Aorta (tissue), 5 donors: ENCODE measurements around the gene KSR2. TPM values are rescaled to one million over a fixed set of nuclear protein-coding genes. Genes with fewer than 3 reads are reported as not detected.

Experiments used
- ATAC-seq: fragments of 200-7000 bp; cut with Tn5 transposase; one replicate; pipeline ENCODE4 v1.9.1; 2022; ENCODE audit warnings: moderate library complexity; ENCODE audit not compliant: low FRiP score
- DNase-seq, 2 donors: peaks; one replicate each; pipeline ENCODE4 v3.0.0-alpha.2; 2020
- H3K27ac ChIP-seq, 2 donors: one replicate each; pipeline ENCODE4 v1.5.1; 2013; ENCODE audit warnings: low read length in 2 of 2, mild to moderate bottlenecking in 2 of 2, moderate library complexity in 2 of 2, control low read depth in 1 of 2, inconsistent platforms in 1 of 2, low read depth in 1 of 2
- H3K27me3 ChIP-seq, 2 donors: one replicate each; pipeline ENCODE4 v1.6.1; 2013; ENCODE audit warnings: control low read depth in 1 of 2, low read length in 1 of 2, mild to moderate bottlenecking in 1 of 2, moderate library complexity in 1 of 2; ENCODE audit not compliant: insufficient read depth in 2 of 2, control insufficient read depth in 1 of 2
- H3K36me3 ChIP-seq, 2 donors: one replicate each; pipeline ENCODE4 v1.6.1; 2013; ENCODE audit warnings: control low read depth in 1 of 2, low read length in 1 of 2, mild to moderate bottlenecking in 1 of 2; ENCODE audit not compliant: insufficient read depth in 2 of 2, control insufficient read depth in 1 of 2
- H3K4me1 ChIP-seq, 2 donors: one replicate each; pipeline ENCODE4 v1.6.1; 2013; ENCODE audit warnings: low read length in 2 of 2, control low read depth in 1 of 2, mild to moderate bottlenecking in 1 of 2, moderate library complexity in 1 of 2; ENCODE audit not compliant: insufficient read depth in 2 of 2, control insufficient read depth in 1 of 2
- H3K4me3 ChIP-seq, 2 donors: one replicate each; pipeline ENCODE4 v1.5.1; 2013; ENCODE audit warnings: low read length in 2 of 2, control low read depth in 1 of 2, mild to moderate bottlenecking in 1 of 2
- H3K9me3 ChIP-seq: one replicate; pipeline ENCODE4 v1.6.1; 2013; ENCODE audit warnings: mild to moderate bottlenecking, low read length; ENCODE audit not compliant: control insufficient read depth
- WGBS, 2 donors: extraction: QIAGEN DNeasy Blood & Tissue Kit; methylation state at CpG; one replicate each; pipeline ENCODE4 v1.1.7; 2013; 5-methylcytosine and 5-hydroxymethylcytosine counted together
- intact Hi-C, 2 donors: fragments of 100-400 bp; cut with DNase I; formaldehyde crosslinking; loops; one replicate each; pipeline versions ENCODE4 v1.14.2 to v1.15.0; 2022
- polyA plus RNA-seq, 2 donors: library from polyadenylated mRNA; stranded (reverse); fragments of 200-250 nt; gene quantifications; one replicate each; pipeline ENCODE4 v1.2.3, GENCODE V29; 2013
- total RNA-seq, 2 donors: library from RNA; stranded (reverse); fragmentation: NEBNext Ultra II Directional; extraction: Animal tissue kit (Norgen Biotek cat#: 25700); gene quantifications; one replicate each; pipeline ENCODE4 v1.2.1, GENCODE V29; 2021
- donor health status: healthy with polysubstance abuse.
- donor health status: Bipolar disorder and iron deficiency.
- donor health status: DM: no; HTN: no; CAD: no.
- donor health status: DM: no; HTN: no; CAD: no.
- donor health status: DM: yes; HTN: yes; CAD: no.

Gene KSR2
- total and polyA plus RNA-seq, 4 donors = not detected

DNA sequence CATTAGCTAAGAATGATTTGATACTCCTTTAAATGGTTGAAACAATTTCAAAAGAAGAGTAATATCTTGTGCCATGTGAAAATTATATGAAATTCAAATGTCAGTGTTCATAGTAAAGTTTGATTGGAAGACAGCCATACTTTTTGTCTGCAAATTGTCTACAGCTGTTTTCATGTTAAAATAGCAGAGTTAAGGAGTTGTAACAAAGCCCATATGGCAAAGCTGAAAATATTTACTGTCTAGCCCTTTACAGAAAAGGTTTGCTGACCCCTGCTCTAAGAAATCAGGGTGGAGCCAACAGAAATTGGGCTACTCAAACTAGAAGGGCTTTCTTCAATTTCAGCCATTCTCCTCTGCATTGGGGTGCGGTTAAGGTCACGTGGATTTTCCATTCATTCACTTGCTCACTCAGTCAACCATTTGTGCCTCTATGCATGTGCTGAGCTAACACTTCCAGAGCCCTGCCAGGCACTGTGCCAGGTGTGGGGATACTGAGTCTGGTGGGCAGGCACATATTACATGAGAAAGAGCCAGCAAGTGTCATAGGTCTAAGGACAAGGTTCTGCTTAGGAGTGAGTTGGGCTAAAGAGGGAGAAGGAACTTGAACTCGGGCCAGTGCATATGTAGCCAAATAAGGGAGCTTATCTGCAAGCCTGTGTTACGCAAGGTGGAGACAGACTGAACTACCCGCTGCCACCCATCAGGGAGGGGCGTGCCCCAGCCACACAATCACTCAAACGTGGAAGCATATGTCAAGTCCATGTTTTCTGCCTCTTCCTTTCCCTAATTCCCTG lies 467.5 kb downstream of the KSR2 start:
- peaks cover 0 to 2% of the 10 kb centered on the region in 2 donors for H3K4me1 ChIP-seq
- no peaks in the 10 kb centered on the region for H3K36me3 ChIP-seq
- no peak for DNase-seq
- no peak for ATAC-seq
- intact Hi-C loops = no loop called here
- peaks cover 1% of the 10 kb centered on the region for H3K9me3 ChIP-seq
- no peaks in the 10 kb centered on the region for H3K27me3 ChIP-seq
- no peak overlapping the region for H3K27ac ChIP-seq
- WGBS, 2 donors = 55 to 57% methylated on average over 7 of the region's 7 CpGs
- no peak overlapping the region for H3K4me3 ChIP-seq

DNA sequence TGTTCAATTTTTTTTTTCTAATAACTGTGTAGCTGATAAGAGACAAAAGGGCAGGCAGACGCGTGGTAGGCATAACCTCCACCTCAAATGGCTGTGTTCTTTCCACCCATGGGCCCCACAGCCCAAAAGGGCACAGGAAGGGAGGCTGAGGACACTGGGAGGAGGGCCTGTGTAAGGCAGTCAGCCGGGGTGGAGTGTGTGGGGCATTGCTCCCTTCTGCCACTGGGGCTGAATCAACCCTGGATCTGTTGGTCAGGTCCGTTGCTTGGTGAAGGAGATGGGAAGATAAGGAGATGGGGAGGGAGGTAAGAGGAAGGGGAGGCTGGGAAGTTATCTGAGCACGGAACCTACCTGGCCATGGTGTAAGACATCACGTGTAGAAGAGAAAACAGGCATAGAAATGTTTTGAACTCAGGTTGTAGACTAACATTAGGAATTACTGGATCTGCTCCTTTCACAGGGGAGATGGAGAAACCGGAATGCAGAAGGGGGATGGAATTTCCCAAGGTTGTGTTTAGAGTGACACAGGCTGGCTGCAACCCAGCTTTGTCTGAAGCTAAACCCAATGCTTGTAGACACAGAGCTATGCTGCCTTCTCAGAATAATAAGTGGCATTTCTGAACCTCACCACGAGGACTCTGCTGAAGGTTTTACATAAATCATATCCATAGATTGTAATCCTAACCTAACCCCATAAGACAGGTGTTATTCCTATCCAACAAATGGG lies 468.9 kb downstream of the KSR2 start:
- Histone ChIP-seq H3K9me3 (no peaks in the 10 kb centered on the region), H3K4me3 (no peak overlapping the region), H3K27ac (no peak overlapping the region), H3K4me1 (peaks cover 0 to 2% of the 10 kb centered on the region in 2 donors), H3K36me3 (no peaks in the 10 kb centered on the region), H3K27me3 (no peaks in the 10 kb centered on the region)
- DNase-seq = no peak
- intact Hi-C loops = no loop called here
- 47 to 58% methylated on average over 8 of the region's 8 CpGs for WGBS, 2 donors
- ATAC-seq = no peak

DNA sequence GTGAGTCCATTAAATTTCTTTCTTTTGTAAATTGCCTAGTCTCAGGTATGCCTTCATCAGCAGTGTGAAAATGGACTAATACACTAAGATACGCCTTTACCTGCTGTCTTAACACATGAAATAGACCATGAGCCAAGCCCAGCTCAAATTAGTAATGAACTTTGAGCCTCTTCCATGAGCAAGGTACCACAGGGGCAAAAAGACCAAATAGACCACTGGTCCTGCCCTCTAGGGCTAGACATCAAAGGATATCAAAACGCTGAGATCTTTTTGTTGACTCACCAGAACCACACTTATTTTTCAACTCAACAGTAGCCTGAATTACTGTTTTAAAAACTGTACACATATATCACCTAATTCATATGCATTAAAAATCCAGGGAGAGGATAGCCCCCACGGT lies 469.9 kb downstream of the KSR2 start:
- no peaks in the 10 kb centered on the region for H3K9me3 ChIP-seq
- intact Hi-C loops = no loop called here
- ATAC-seq = no peak
- no peak overlapping the region for H3K27ac ChIP-seq
- H3K4me1 ChIP-seq = peaks cover 0 to 2% of the 10 kb centered on the region in 2 donors
- no peaks in the 10 kb centered on the region for H3K36me3 ChIP-seq
- 53 to 63% methylated on average over 3 of the region's 3 CpGs for WGBS, 2 donors
- no peak for DNase-seq
- H3K27me3 ChIP-seq = no peaks in the 10 kb centered on the region
- no peak overlapping the region for H3K4me3 ChIP-seq

DNA sequence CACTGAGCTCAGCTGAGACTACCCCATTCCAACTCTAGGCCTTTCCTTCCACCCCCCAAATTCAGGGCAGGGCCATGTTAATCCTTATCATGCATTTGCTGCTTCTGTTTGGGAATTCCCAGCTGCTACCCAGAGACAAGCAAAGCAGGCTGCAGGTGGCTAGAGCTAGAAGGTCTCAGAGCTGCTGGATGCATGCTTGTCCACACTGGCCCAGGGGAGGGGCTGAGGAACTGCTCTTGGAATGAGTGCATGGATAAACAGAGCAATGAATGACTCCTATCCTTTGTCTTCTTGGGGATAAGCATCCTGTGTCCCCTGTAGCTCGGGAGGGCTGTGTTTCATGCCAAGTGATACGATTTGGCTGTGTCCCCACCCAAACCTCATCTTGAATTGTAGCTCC lies 470.5 kb downstream of the KSR2 start:
- DNase-seq = no peak
- intact Hi-C loops = no loop called here
- WGBS, 2 donors = 60 to 76% methylated on average over 2 of the region's 2 CpGs
- ATAC-seq = no peak
- H3K27ac ChIP-seq = no peak overlapping the region
- H3K4me3 ChIP-seq = no peak overlapping the region
- no peaks in the 10 kb centered on the region for H3K36me3 ChIP-seq
- no peaks in the 10 kb centered on the region for H3K27me3 ChIP-seq
- H3K4me1 ChIP-seq = peaks cover 0 to 2% of the 10 kb centered on the region in 2 donors
- H3K9me3 ChIP-seq = peaks cover 2% of the 10 kb centered on the region

DNA sequence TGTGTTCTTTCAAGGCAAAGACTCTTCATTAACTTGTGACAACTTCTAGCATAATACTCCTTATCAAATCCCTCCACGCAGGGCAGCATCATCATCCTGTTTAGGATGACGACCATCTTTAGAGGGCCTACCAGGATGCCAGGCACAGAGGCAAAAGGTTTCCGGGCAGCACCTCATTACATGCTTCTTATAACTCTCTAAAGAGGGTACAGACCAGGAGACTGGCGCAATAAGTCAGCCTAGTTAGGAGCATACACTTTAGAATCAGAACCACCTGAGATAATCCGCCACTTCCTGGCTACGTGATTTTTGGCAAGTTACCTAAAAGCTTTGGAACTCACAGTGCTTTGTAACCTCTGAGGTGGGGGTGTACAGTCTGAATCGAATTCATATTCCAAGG lies 471.4 kb downstream of the KSR2 start:
- no peak for DNase-seq
- intact Hi-C loops = no loop called here
- H3K27me3 ChIP-seq = no peaks in the 10 kb centered on the region
- no peak overlapping the region for H3K4me3 ChIP-seq
- peaks cover 2% of the 10 kb centered on the region for H3K9me3 ChIP-seq
- no peak for ATAC-seq
- no peak overlapping the region for H3K27ac ChIP-seq
- H3K36me3 ChIP-seq = no peaks in the 10 kb centered on the region
- H3K4me1 ChIP-seq = no peaks in the 10 kb centered on the region
- WGBS, 2 donors = 63 to 72% methylated on average over 7 of the region's 7 CpGs

DNA sequence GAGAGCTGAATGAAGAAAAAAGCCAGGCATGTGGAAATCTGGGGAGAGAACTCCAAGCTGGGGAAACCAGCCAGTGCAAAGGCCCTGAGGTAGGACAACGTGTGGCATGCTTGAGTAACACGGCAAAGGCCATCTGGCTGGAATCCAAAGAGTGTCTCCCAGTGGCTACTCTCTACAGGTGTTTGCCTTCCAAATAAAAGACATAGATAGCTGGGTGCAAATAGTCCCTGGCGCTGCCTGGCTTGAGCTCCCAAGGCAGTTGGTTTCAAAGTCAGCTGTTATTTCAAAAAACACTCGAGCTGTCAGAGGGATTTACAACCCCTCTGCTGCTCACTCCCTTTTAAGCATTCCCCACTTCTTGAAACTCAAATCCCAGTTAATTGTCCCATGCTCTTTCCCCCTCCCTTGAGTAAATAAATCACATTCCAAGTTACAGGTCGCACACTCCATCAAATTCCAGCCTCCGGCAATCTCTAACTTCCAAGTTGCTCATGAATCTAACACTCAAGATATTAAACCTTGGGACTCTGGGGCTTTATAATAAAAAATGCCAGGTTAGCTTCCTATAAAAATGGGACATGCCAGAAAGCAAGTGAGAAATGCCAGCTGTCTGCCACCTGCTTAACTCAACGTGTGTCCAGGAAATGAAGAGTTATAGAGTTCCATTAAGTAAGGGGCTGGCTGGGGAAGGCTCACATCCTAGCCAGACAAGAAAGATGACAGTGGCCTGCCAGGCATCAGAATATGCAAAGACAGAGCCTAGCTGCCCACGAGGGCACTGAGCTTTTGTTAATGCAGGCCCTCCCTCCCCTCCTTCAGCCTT lies 473.7 kb downstream of the KSR2 start:
- Histone ChIP-seq H3K4me1 (no peaks in the 10 kb centered on the region), H3K36me3 (no peaks in the 10 kb centered on the region), H3K9me3 (peaks cover 2% of the 10 kb centered on the region), H3K27me3 (no peaks in the 10 kb centered on the region), H3K27ac (no peak overlapping the region), H3K4me3 (no peak overlapping the region)
- DNase-seq = no peak
- intact Hi-C loops = no loop called here
- ATAC-seq = no peak
- 6 to 16% methylated on average over 8 of the region's 8 CpGs for WGBS, 2 donors

DNA sequence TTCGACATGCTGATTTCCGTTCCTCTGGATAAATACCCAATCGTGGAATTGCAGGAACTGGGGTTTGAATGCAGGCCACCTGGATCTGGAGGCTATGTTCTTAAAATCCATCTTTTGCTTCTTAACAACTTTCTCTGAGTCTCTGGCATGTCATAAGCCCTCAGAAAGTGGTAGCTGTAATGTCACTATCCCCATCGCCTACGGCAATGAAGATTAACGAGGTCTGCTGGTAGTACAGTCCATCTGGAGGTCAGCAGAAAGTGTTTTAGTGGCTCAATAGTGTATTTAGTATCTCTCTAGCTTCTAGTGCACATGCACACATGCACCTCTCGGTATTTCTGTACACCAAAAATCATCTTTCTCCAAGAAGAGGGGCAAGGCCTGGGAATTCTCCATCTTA lies 477.1 kb downstream of the KSR2 start:
- Histone ChIP-seq H3K27ac (no peak overlapping the region), H3K4me1 (no peaks in the 10 kb centered on the region), H3K36me3 (no peaks in the 10 kb centered on the region), H3K27me3 (no peaks in the 10 kb centered on the region), H3K4me3 (no peak overlapping the region), H3K9me3 (peaks cover 2% of the 10 kb centered on the region)
- 71 to 82% methylated on average over 7 of the region's 7 CpGs for WGBS, 2 donors
- no peak for ATAC-seq
- intact Hi-C loops = no loop called here
- DNase-seq = no peak

DNA sequence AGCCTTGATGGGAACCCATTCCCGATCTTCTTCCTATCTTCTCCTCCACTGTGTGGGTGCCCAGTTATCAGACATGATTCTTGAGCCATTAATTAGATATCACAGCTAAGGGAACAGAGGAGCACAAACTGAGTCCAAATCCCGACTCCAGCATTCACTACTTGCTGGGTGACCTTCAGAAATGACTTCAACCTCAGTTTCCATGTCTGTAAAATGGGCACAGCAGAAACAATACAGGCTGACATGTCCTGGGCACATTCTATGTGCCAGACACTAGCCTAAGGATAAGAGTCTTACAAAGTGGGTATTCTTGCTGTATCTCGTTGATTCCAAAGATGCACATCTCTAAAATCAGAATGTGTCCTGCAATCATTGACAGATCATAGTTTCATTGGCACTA lies 478.7 kb downstream of the KSR2 start:
- no peak overlapping the region for H3K27ac ChIP-seq
- peaks cover 2% of the 10 kb centered on the region for H3K9me3 ChIP-seq
- 85 to 87% methylated on average over 3 of the region's 3 CpGs for WGBS, 2 donors
- no peaks in the 10 kb centered on the region for H3K27me3 ChIP-seq
- no peaks in the 10 kb centered on the region for H3K4me1 ChIP-seq
- H3K4me3 ChIP-seq = no peak overlapping the region
- no peak for DNase-seq
- no peak for ATAC-seq
- intact Hi-C loops = no loop called here
- H3K36me3 ChIP-seq = no peaks in the 10 kb centered on the region
